GM19455 (cell line): ENCODE results near the gene PAOX.

Source experiments
- ATAC-seq: cut with Tn5 transposase; IDR thresholded peaks from one replicate; pipeline ENCODE4 v1.9.1; 2021; ENCODE audit not compliant: unreplicated experiment

Gene PAOX

DNA sequence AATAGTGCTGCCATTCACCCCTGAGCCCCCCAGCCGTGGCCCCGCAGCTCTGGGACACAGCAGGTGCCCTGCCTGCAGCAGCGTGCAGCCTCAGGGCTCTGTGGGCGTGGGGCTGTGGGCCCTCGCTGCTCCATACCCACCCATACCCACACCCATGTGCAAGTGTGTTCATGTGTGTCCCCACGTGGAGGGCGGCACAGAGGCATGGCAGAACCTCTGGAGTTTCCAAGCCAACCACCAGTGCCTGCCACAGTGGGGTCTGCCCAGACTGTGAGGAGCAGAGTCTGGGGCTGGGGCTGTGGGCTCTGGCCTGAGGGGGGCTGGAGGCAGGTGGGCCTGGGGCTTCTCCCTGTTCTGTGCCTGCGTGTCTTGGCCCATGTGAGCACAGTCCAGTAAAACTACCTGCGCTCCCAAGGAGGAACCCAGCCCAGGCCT is 29.5 kb upstream of the PAOX start:
- no peak for ATAC-seq

DNA sequence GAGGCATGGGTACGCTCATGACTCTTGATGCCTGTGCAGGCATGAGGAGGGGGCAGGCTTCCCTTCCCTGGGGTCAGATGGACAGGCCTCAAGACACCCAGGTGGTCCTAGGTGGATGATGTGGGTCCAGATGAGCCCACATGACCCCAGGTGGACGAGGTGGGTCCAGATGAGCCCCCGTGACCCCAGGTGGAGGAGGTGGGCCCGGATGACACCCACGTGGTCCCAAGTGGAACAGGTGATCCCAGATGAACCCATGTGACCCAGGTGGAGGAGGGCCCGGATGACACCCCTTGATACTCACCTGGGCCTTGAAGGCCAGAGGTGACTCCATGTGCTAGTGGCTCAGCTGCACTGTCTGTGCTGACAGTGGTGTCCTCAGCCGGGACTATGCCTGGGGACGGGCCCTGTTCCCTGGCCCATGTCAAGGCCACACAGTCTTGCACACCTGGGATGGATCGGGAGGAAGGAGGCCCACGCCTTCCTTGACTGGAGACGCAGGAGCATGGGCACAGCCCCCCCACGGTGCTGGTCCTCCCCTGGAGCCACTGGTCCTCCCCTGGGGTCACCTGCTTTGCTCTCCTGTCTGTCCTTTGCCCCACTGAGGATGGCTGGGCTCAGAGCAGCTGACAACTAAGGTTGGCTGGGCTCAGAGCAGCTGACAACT is 28.6 kb upstream of the PAOX start:
- no peak for ATAC-seq

DNA sequence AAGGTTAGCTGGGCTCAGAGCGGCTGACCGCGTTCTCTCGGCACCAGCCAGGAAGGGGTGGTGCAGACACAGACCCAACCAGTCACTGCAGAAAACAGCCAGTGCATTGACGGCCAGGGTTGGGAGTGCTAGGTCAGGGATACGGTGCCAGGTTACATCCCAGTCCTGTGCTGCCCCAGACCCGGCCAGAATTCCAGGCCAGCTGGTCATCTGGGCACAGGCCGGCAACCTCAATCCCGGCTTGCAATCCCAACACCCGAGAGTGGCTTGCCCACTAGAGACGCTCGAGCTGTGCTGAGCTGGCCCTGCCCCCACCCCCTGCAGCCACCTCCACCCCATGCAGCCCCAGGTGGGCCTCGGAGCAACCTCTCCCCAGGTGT is 28.1 kb upstream of the PAOX start:
- ATAC-seq, result no peak

DNA sequence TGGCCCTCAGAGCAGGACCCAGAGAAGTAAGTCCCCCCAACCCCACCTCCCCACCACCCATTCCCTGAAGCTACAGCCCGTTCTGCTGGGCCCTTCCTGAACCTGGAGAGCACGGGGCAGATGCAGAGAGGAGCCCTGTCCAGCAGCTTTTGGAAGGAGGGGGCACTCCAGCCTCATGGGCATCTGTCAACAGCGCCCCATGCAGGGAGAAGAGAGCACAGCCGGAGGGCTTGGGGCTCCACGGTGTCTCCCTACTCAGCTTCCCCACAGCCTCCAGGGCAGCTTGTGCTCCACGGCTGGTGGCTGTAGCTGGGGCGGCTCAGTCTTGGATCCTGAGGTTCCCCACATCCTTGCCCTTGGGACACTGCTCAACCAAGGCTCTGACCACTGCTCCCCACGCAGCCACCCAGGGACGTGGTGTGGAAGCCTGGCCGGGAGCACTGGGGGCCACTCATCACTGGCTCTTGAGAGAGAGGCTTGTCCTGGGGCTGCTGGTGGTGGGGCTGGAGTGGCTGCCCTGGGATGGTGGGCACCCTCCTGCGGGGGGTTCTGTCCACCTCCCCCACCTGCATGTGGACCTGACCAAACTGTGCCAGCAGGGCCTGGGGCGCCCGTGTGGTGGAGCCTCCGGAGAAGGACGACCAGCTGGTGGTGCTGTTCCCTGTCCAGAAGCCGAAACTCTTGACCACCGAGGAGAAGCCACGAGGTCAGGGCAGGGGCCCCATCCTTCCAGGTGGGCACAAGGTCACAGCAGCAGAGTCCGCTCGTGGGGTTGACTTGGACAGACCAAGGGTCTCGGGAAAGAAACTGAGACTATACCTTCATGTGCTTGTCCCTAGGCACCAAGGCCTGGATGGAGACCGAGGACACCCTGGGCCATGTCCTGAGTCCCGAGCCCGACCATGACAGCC is 27.4 kb upstream of the PAOX start:
- ATAC-seq, result no peak

DNA sequence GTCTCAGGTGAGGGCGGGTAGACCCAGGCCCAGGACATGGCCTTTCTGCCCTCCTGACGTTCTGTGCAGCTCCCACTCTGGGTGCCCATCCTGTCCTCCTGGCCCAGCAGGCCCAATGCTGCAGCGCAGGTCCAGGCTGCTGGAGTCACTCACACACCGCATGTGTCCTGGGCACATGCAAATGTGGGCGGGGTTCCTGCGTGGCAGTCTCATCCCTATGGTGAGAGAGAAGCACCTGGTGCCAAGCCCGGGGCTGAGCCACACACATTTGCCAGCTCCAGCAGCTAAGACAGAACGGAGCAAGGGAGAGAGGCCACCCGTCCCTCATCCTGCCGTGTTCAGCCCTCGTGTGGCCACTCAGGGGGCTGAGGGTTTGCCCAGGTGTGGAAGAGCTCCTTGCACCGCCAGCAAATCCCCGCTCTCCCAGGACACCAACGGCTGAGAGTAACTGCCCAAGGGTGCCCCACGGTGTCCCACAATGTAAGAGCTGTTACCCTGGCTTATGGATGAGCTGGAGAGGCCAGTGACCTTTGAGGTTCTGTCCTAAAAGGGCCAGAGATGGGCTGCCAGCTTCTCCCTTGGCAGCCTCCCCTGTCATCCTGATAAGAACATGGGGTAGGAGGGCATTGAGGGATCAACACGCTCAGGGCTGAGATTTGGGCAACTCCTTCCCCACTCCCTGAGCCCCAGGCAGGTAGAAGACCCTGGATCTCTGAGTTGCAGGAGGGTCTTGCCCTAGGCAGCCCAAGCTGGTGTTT is 25.7 kb upstream of the PAOX start:
- no peak for ATAC-seq

DNA sequence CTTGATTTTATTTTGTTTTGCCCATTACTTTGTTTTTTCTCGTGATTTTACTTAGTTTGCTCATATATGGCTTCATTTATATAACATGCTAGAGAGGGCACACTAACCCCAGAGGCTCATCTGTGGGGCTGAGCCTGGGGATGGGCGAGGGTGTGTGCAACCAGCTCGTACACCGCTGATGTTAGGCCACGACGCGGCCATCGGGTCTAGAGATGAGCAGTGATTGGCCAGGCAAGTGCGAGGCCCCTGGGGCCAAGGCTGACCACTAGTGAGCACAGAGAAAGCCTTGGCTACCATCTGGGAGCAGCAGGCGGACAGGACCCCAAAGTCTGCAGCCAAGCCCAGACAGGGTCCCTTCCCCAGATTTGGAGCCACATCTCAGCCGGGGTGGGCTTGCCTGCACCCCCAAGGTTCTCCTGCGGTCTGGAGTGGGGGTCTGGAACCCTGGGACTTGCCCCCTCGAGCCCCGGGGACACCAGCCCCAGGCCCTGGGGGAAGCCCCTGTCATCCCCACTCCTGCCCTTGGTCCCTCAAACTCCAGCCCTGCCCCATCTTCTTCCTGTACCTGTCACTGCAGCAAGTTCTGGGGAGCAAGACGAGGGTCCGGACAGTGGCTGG is 25.0 kb upstream of the PAOX start:
- ATAC-seq, result no peak

DNA sequence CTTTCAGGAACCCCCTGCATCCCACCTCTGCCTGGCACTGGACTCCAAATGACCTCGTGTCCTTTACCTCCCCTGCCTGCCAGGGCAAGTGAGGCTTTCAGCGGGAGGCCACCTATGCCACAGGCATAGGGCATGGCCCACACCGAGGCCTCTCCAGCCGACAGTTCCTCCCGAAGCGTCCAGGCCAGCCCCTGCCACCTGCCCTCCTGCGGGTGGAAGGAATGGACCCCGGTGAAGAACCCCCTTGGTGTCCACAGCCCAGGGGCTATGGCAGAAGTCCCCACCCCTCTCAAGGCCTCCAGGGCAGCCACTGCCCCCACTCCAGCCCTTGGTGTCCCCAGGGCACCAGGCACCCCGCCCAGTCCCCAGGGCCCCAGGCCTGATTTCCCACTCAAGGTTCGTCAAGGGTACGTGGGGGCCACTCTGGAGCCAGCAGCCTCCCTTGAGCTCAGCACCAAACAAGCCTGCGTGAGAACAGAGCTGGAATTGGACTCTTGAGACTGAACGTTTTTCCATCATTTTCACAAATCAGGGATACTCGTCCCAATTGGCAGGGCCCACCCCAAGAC is 24.3 kb upstream of the PAOX start:
- no peak for ATAC-seq

DNA sequence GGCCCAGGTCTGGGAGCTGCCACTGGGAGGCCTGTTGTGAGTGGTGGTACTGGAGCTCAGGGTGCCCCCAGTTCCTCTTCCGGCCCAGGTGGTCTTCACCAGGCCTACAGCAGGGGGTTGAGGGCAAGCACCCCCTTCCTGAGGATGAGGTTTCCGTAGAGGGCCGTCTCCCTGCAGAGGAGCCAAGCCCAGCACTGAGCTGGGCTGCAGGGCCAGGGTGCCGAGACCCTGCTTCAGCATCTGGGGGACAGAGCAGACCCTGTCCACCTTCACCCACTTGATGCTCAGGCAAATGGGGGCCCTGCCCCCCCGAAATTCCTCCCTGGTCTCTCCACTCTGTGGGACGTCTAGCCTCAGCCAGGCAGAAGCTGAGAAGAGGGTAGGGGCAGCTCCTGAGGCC is 23.8 kb upstream of the PAOX start:
- ATAC-seq, result no peak

DNA sequence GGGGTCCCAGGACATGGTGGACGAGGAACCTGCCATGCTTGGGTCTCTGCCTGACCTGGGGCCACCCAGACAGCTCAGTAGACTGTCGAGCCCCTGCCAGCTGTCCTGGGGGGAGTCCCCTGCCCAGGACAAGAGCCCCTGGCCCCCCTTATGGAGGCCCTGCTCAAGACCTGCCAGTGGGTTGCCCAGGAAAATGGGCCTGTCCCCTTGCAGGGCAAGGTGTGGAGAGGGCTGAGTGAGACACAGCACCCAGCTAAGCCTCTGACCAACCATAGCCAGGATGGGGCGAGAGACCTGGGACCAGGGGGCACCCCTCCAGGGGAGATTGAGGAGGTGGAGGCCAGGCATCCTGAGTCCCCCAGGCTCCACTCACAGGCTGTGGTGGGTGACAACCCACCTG is 23.1 kb upstream of the PAOX start:
- ATAC-seq, result no peak

DNA sequence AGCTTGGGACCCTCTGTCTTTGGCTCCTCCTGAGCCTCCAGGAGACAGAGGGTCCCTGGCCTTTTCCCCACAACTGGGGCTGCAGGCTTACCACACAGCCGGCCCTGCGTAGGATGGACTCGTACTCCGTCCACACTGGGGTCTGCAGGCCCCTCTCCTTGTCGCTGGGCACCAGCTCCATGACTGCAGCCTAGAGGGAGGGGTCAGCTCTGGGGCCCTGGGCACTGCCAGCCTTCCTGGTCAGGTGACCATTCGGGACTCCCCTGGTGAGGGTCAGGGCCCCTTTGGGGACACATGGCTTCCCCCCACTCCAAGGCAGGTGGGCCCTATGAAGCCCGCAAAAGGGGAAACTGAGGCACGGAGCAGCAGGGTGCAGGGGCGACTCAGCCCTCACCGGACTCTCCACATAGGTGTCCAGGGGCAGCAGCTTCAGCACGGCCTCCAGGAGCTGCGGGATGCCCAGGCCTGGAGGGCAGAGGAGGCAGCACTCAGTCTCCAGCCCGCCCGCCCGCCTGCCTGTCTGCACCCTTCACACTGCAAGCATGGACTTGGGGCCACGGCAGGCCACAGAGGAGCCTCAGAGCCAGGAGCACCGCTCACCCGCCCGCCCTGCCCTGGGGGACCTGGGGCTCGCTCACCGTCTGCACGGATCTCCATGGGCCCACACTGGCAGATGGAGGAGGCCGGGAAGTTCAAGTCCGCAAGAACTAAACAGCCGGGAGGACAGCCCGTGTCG is 22.3 kb upstream of the PAOX start:
- ATAC-seq, result no peak

DNA sequence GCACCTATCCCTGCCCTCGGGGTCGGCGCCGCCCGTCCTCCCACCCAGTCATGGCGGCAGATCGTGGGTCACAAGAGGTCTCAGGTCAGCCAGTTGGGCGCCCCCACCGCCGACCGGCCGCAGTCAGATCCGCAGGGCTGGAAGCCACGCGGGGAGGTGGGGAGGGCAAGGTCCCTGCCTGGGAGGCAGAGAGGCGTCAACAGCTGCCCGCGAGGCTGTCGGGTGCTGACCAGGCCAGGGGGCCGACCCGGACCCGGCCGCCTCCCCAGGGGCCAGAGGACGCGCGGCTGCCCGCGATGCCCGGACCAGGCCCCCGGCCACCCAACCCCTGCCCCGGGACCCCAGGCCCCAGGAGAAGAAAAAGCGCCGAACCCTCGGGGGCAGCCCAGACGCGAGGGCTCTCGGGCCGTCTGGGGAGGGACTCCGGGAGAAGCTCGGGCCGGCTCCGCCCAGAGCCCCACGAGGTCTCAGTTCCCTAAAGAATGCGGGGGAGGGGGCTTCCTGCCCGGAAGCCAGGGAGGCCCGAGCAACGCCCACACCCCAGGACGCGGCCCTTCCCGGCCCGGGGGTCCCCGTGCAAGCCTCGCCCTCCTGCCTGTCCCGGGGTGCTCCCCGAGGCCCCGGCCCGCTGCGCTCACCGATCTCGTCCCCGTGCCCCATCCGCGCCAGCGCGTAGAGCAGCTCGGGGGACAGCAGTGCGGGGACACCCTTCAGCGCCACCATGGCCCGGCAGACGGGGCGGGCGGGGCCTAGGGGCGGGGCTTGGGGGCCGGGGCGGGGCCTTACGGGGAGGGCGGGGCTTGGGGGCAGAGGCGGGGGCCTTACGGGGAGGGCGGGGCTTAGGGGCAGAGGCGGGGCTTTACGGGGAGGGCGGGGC is 21.5 kb upstream of the PAOX start, which contains the start of gene FUOM:
Gene FUOM (minus strand): TSS at position 735 of the 877 bp plus-strand sequence. CDS start 12 bp downstream, at position 723.
- peak; percentile 67 for ATAC-seq

DNA sequence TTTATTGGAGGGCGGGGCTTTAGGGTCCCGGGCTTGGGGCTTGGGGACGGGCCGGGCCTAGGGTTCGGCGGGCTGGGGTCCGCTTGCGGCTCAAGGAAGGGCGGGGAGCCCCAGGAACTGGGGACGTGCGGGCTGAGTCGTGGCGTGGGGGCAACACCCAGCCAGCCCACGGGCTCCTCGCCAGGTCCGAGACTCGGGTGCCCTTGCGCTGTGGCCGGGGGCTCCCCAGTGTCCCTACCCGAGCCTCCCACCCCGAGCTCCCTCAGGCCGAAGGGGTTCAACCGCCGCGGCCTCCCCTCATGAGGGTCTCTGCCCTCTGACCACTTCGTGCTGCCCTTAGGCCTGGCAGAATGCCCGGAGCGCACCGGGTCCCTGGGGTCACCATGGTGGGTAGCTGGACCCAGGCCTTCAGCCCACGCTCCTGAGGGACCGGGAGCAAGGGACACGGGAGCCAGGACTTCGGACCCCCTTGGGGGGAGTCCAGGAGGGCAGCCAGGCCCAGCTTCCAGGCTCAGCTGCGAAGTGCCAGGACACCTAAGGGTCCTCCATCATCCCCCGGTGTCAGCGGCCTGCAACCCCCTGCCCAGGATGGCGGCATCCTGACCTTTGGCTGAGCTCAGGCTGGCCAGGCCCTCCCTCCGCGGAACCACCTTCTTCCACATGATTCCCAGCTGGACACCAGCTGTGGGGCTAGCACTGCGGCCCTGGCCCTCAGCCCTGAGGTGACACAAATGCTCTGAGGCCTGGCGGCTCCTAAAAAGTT is 20.7 kb upstream of the PAOX start:
- ATAC-seq, result no peak

DNA sequence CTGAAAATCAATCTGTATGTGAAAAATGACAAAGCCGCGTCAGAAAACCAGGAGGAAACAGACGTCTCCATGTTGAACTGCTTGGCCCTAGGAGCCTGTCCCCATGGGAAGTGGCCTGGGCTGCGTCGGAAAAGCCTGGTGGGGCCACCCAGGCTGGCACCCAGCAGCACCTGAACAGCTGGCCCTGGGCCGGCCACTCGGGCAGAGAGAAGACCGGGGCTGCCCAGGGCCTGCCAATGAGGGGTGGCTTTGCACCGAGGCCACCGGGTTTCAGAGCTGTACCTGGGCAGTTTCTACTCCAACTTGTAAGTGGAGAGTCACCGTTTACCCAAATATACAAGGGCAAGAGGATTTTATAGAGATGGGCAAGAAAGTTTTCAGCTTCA is 20.1 kb upstream of the PAOX start:
- ATAC-seq, result no peak

DNA sequence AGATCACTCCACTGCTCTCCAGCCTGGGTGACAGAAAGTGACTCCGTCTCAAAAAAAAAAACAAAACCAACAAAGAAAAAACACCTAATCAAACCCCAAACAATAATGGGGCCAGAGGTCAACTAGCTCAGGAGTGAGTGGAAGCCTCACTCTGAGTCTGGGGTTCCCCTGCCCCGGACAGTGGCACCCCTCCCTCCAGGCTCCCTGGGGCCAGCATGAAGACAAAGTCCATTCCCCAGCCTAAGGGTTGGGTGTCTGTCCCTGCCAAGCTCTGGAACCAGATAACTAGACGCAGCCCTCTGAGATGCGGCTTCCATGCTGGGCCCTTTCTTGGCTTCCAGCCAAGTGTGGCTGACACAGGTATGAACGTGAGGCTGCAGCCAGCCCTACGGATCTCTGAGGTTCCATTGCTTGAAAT is 19.5 kb upstream of the PAOX start:
- ATAC-seq, result no peak

DNA sequence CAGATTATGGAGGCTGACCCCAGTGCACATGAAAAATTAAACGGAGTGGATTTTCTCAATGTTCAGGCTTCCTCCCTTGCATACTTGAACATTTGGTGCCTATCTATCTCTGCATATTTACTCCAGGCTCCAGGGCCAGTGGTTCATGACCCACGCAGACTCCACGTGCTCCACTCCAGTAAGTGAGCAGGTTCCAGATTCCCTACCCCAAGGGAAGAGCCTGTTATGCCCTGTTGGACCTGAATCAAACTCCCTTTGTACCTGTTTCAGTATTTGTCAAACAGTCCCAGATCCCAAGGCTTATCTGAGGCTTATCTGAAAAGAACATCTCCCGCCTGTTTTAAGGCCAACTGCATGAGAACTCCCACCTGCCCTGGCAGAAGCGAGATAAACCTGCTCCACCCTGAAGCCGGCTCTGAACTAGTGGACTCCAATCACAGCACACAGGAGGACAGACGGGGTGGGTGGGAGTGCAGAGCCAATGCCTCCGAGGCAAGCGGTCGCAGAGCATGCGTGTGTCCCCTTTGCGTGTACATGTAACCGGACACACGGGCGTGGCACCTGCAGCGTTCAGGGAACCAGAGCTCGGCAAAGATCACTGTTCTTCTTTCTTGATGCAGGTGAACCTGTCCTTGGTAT is 19.0 kb upstream of the PAOX start:
- ATAC-seq, result no peak

DNA sequence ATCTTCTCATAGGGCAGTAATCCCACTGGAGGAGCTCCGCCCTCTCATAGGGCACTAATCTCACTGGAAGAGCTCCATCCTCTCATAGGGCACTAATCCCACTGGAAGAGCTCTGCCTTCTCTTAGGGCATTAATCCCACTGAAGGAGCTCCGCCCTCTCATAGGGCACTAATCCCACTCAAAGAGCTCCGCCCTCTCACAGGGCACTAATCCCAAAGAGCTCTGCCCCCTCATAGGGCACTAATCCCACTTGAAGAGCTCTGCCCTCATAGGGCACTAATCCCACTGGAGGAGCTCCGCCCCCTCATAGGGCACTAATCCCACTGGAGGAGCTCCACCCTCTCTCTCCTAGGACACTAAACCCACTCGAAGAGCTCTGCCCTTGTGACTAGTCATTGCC is 17.8 kb upstream of the PAOX start:
- no peak for ATAC-seq

DNA sequence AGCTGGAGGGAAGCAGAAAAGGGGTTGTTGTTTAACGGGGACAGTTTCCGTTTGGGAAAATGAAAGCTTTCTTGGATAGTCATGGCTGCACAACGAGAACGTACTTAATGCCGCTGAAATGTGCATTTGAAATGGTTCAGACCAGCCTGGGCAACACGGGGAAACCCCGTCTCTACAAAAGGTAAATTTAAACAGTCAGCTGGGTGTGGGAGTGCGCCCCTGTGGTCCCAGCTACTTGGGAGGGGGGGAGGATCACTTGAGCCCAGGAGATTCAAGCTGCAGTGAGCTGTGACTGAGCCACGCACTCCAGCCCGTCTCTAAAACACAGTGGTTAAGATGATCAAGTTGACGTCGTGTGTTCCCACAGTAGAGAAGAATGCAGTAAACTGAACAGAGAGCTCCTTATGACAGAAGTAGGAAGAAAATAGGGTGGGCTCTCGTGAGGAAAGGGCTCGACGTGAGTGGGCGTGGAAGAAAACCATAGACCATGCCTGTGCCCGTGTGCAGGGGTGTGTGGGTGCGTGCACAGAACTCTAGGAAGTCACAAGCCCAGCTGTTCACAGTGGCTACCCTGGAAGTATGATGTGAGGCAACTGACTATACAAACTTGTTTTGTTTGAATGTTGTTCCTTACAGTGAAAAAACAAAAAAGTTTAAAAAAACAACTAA is 17.2 kb upstream of the PAOX start:
- no peak for ATAC-seq
